Calu3 (cell line): ENCODE results near the gene GRIK1. TPM values are rescaled to one million over a fixed set of nuclear protein-coding genes. Genes with fewer than 3 reads are reported as not detected.

ENCODE experiments used
- BruUV-seq: library from RNA; stranded (reverse); fragments of 400-500 nt; replicated peaks from 2 replicates; lab custom pipeline; 2021; lab: Mats Ljungman, UMichigan
- CTCF ChIA-PET: fragments of 300-600 bp; sonication (Branson Sonifier 250); formaldehyde crosslinking; loops from one replicate; lab custom pipeline; 2022; ENCODE audit warnings: antibody characterized with exemption; lab: Charles Lee
- DNase-seq: peaks from one replicate; pipeline ENCODE4 v3.0.0; 2022
- H3K27ac Mint-ChIP-seq: one replicate; pipeline ENCODE4 v1.8.0; 2022; ENCODE audit warnings: mixed read lengths; ENCODE audit not compliant: unreplicated experiment
- H3K27me3 Mint-ChIP-seq: one replicate; pipeline ENCODE4 v1.8.0; 2022; ENCODE audit warnings: mixed read lengths; ENCODE audit not compliant: unreplicated experiment
- H3K36me3 Mint-ChIP-seq: one replicate; pipeline ENCODE4 v1.8.0; 2022; ENCODE audit warnings: mild to moderate bottlenecking, moderate library complexity, mixed read lengths; ENCODE audit not compliant: insufficient read depth, unreplicated experiment
- H3K4me1 Mint-ChIP-seq: one replicate; pipeline ENCODE4 v1.8.0; 2022; ENCODE audit warnings: mild to moderate bottlenecking, low read depth, mixed read lengths; ENCODE audit not compliant: unreplicated experiment
- H3K4me3 Mint-ChIP-seq: one replicate; pipeline ENCODE4 v1.8.0; 2022; ENCODE audit warnings: mild to moderate bottlenecking, low read depth, moderate library complexity, mixed read lengths; ENCODE audit not compliant: unreplicated experiment
- H3K9me3 Mint-ChIP-seq: one replicate; pipeline ENCODE4 v1.8.0; 2022; ENCODE audit warnings: low read depth, mixed read lengths; ENCODE audit not compliant: unreplicated experiment
- CTCF ChIP-seq: fragments of 200-600 bp; IDR thresholded peaks from one replicate; pipeline ENCODE4 v1.8.0; 2022; ENCODE audit warnings: antibody characterized with exemption; ENCODE audit not compliant: unreplicated experiment
- intact Hi-C: fragments of 100-400 bp; cut with micrococcal nuclease; formaldehyde crosslinking; loops from one replicate; pipeline ENCODE4 v1.10.0; 2022; ENCODE audit not compliant: unreplicated experiment
- total RNA-seq: library from RNA; stranded (reverse); gene quantifications from 2 replicates; pipeline ENCODE4 v1.2.3, GENCODE V29; 2022

The GRIK1 gene
- total RNA-seq, 1 experiment from 2014 or later, result not detected

GRCh38 chr21:29557931-29558725 lies 381.7 kb downstream of the GRIK1 start:
- DNase-seq, result no peak
- Mint-ChIP-seq H3K27ac (no peak overlapping the region), H3K27me3 (no peaks in the 10 kb centered on the region), H3K36me3 (no peaks in the 10 kb centered on the region), H3K9me3 (no peaks in the 10 kb centered on the region), H3K4me3 (no peak overlapping the region), H3K4me1 (no peaks in the 10 kb centered on the region)
- intact Hi-C loops, result no loop called here
- TF ChIP-seq CTCF, result no peak
- BruUV-seq, result no TSS peak
- CTCF ChIA-PET, result no interaction called here

- no TSS peak for BruUV-seq
- H3K4me3 Mint-ChIP-seq, result no peak overlapping the region
- intact Hi-C loops, result no loop called here
- no peak for TF ChIP-seq CTCF
- DNase-seq, result no peak
- H3K4me1 Mint-ChIP-seq, result no peaks in the 10 kb centered on the region
- no peaks in the 10 kb centered on the region for H3K27me3 Mint-ChIP-seq
- CTCF ChIA-PET, result no interaction called here
- no peaks in the 10 kb centered on the region for H3K9me3 Mint-ChIP-seq
- no peak overlapping the region for H3K27ac Mint-ChIP-seq
- H3K36me3 Mint-ChIP-seq, result no peaks in the 10 kb centered on the region
Observed at GRCh38 chr21:29557200-29557599, 382.6 kb downstream of the GRIK1 start.

GRCh38 chr21:29555601-29556000 lies 384.2 kb downstream of the GRIK1 start:
- Mint-ChIP-seq H3K9me3 (no peaks in the 10 kb centered on the region), H3K27me3 (no peaks in the 10 kb centered on the region), H3K4me3 (no peak overlapping the region), H3K27ac (no peak overlapping the region), H3K4me1 (no peaks in the 10 kb centered on the region), H3K36me3 (no peaks in the 10 kb centered on the region)
- no TSS peak for BruUV-seq
- CTCF ChIA-PET, result no interaction called here
- TF ChIP-seq CTCF, result no peak
- intact Hi-C loops, result no loop called here
- no peak for DNase-seq

- Mint-ChIP-seq H3K36me3 (no peaks in the 10 kb centered on the region), H3K27ac (no peak overlapping the region), H3K27me3 (no peaks in the 10 kb centered on the region), H3K4me3 (no peak overlapping the region), H3K4me1 (no peaks in the 10 kb centered on the region), H3K9me3 (no peaks in the 10 kb centered on the region)
- CTCF ChIA-PET, result no interaction called here
- intact Hi-C loops, result no loop called here
- TF ChIP-seq CTCF, result no peak
- no TSS peak for BruUV-seq
- no peak for DNase-seq
Observed at GRCh38 chr21:29550205-29550604, 389.6 kb downstream of the GRIK1 start.
